Erythroblast (primary cell): ENCODE results near the gene PCCB.
A peak's percentile ranks its signal among the peaks of the same experiment; 100 is the strongest.
"Not testable (repeated sequence)": the region's sequence is repeated elsewhere in the genome, so short reads cannot be mapped to it uniquely, and the experiment has no call there.

ENCODE experiments used
- DNase-seq, 2 experiments: peaks; one replicate each; lab custom pipeline; 2025; lab: John Stamatoyannopoulos, UW
- GATA1 ChIP-seq: IDR thresholded peaks from 2 replicates; pipeline ENCODE4 v1.6.1; 2011; ENCODE audit warnings: low read depth, mild to moderate bottlenecking, control low read depth, low read length, moderate library complexity
- POLR2A ChIP-seq: IDR thresholded peaks from 2 replicates; pipeline ENCODE4 v1.6.1; 2011; ENCODE audit warnings: mild to moderate bottlenecking, low read length

Gene PCCB

GRCh38 chr3:136249091-136249490, 1.0 kb upstream of the PCCB start:
- no peak for DNase-seq
- TF ChIP-seq GATA1 (no peak), POLR2A (no peak)

GRCh38 chr3:136249593-136249992, 547 bp upstream of the PCCB start:
- TF ChIP-seq POLR2A (no peak), GATA1 (no peak)
- peak in 1 of 2 experiments; percentile 36 for DNase-seq

GRCh38 chr3:136250903-136251460, 842 bp downstream of the PCCB start:
- DNase-seq, result peak; percentile 96 to 99
- TF ChIP-seq POLR2A, result peak; percentile 59
- TF ChIP-seq GATA1, result peak; percentile 61

- DNase-seq, result no peak
- TF ChIP-seq GATA1 (no peak), POLR2A (no peak)
Measured at GRCh38 chr3:136251511-136251910, 1.4 kb downstream of the PCCB start.

- DNase-seq, result no peak
- no peak for TF ChIP-seq GATA1
- TF ChIP-seq POLR2A, result no peak
Measured at GRCh38 chr3:136255672-136256406, 5.7 kb downstream of the PCCB start.

DNA sequence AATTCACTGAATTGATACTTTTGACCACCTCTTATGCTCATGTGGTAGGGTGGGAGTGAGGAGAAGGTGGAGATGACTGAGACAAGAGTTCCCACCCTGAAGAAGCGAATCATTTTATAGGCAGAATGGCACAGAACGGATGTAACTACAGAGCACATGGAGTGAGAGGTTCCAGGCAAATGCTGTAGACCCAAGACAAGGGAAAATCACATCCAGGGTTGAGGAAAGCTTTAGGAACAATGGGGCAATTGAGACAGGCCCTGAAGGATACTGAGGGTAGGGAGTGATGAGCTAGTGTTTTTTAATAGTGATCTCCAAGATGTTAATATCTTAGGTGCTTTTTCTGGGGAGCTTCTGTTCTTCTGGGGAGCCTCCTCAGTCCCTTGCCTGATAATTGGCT, 8.1 kb downstream of the PCCB start:
- TF ChIP-seq GATA1, result no peak
- no peak for TF ChIP-seq POLR2A
- DNase-seq, result no peak

- DNase-seq, result no peak
- TF ChIP-seq POLR2A, result no peak
- TF ChIP-seq GATA1, result no peak
Measured at GRCh38 chr3:136261826-136262225, 11.7 kb downstream of the PCCB start.

GRCh38 chr3:136262559-136262958, 12.4 kb downstream of the PCCB start:
- TF ChIP-seq POLR2A (no peak), GATA1 (no peak)
- no peak for DNase-seq

- no peak for TF ChIP-seq POLR2A
- no peak for TF ChIP-seq GATA1
- no peak for DNase-seq
Measured at GRCh38 chr3:136263251-136263650, 13.1 kb downstream of the PCCB start.

GRCh38 chr3:136266468-136267125, 16.5 kb downstream of the PCCB start:
- DNase-seq, result not testable (repeated sequence)

DNA sequence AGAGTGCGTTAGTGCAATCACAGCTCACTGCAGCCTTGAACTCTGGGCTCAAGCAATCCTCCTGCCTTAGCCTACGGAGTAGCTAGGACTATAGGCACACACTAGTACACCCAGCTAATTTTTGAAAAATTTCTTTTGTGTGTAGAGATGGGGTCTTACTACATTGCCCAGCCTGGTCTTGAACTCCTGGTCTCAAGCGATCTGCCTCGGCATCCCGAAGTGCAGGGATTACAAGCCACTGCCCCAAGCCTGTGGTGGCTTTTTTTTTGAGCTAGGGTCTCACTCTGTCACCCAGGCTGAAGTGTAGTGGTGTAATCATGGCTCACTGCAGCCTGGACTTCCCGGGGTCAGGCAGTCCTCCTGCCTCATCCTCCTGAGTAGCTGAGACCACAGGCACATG, 17.1 kb downstream of the PCCB start:
- no peak for DNase-seq
- TF ChIP-seq POLR2A (no peak), GATA1 (no peak)

GRCh38 chr3:136270179-136270578, 20.0 kb downstream of the PCCB start:
- DNase-seq, result no peak
- TF ChIP-seq POLR2A, result no peak
- no peak for TF ChIP-seq GATA1

DNA sequence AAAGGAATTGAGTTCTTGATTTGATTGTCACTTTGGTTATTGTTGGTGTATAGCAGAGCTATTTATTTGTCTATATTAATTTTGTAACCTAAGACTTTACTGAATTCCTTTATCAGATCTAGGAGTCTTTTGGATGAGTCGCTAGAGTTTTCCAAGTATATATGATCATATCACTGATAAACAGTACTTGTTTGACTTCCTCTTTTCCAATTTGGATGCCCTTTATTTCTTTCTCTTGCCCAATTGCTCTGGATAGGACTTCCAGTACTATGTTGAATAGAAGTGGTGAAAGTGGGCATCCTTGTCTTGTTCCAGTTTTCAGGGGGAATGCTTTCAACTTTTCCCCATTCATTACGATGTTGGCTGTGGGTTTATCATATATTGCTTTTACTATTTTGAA, 21.5 kb downstream of the PCCB start:
- not testable (repeated sequence) for DNase-seq

GRCh38 chr3:136276049-136276755, 26.1 kb downstream of the PCCB start:
- TF ChIP-seq POLR2A (no peak), GATA1 (no peak)
- DNase-seq, result peak; percentile 7 to 29
